GM10266 (cell line): Measurements from ENCODE around the gene CNN3.

Experiments used
- DNase-seq: peaks from one replicate; pipeline ENCODE4 v3.0.0; 2012; ENCODE audit errors: extremely low spot score
- TF ChIP-seq, protein P1 (sequence below): IDR thresholded peaks from 2 replicates; pipeline ENCODE4 v1.5.1; 2012; ENCODE audit warnings: mild to moderate bottlenecking, low read depth; ENCODE audit not compliant: control insufficient read depth, insufficient read depth; ENCODE audit errors: missing control alignments

CNN3 gene

DNA sequence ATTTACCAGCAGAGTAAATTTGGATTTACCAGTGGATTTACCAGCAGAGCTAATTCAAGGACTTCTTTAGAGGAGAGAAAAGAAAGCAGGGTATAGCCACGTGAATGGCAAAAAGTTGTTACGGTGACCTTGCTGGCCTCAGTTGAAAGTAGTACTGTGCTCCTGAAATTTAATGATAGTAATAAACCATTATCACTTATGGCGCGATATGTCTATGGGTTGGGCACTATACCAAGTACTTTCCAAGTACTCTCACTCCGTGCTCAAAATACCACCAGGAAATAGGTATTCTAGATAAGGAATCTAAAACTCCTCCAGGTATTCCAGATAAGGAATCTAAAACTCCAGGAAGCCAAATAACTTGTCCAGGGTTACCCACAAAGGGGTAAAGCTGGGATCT is 70.9 kb downstream of the CNN3 start:
- no peak for DNase-seq
- TF ChIP-seq, protein P1, sequence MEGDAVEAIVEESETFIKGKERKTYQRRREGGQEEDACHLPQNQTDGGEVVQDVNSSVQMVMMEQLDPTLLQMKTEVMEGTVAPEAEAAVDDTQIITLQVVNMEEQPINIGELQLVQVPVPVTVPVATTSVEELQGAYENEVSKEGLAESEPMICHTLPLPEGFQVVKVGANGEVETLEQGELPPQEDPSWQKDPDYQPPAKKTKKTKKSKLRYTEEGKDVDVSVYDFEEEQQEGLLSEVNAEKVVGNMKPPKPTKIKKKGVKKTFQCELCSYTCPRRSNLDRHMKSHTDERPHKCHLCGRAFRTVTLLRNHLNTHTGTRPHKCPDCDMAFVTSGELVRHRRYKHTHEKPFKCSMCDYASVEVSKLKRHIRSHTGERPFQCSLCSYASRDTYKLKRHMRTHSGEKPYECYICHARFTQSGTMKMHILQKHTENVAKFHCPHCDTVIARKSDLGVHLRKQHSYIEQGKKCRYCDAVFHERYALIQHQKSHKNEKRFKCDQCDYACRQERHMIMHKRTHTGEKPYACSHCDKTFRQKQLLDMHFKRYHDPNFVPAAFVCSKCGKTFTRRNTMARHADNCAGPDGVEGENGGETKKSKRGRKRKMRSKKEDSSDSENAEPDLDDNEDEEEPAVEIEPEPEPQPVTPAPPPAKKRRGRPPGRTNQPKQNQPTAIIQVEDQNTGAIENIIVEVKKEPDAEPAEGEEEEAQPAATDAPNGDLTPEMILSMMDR: no peak

DNA sequence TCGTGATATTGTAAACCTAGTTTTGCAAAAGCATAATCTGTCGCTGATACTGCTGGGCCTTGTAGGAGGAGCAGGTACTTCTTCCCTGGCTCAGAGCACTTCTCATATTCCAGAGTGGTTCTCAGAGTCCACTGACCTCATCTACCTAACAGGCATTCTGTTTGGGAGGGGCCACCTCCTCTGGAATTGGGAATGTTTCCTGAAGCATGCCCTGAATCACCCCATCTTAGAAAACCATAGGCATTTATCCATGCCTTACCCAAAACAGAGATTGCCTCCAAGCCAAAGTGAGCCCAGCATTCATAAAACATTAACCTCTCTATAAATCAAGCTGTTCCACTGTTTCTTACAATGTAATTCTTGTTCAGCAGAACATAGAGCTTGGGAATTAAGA is 71.6 kb downstream of the CNN3 start:
- TF ChIP-seq, protein P1: no peak
- no peak for DNase-seq

DNA sequence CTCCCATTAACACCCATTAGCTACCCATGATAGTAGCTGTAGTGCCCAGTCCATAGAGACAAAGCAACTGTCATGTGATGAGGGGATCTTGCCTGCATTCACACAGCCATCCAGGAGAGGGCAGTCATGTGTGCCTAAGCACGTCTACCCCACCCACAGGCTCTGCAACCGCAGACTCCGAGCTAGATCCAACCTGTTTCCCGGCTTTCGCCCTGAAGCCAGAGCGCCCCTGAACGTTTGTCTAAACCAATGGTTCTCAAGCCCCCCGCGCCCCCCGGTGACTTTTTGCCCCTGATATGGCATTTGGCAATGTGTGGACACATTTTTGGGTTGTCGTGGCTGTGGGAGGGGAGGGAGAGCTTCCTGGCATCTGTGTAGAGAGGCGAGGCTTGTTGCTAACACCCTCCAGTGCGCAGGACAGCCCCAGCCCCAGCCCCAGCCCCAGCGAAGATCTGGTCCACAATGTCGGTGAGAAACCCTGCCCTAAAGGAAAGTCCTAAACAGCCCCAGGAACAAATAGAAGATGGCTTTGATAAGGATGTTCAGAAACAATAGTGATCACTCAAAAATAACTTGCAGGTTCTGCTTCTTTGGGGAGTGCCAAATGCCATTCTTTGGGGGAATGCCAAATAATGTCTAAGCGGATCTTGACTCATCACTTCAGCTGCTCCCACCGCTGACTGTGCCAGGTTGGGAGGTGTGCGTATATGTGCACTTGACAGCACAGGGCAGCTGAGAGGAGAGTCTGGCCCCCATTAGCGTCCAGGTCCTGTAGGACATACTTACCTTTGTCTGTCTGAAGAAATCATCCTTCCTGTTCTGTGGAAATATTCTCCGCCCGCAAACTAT is 72.2 kb downstream of the CNN3 start:
- TF ChIP-seq, protein P1: peak; percentile 84
- peak; percentile 83 for DNase-seq

DNA sequence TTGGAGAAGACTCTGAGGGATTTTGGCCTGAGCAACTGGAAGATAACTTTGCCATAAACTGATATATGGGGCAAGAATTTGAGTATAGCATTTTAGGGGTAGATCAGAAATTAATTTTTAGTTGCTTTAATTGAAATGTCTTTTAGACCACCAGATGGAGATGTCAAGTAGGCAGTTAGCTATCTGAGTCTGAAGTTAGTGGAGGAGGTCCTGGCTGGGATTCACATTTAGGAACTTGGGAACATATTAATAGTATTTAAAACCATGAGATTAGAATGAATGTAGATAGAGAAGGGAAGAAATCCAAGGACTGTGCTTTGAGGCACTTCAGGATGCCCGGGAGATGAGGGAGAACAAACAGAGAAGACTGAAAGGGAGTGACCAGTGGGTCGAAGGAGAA is 74.1 kb downstream of the CNN3 start:
- DNase-seq: no peak
- TF ChIP-seq, protein P1: no peak

DNA sequence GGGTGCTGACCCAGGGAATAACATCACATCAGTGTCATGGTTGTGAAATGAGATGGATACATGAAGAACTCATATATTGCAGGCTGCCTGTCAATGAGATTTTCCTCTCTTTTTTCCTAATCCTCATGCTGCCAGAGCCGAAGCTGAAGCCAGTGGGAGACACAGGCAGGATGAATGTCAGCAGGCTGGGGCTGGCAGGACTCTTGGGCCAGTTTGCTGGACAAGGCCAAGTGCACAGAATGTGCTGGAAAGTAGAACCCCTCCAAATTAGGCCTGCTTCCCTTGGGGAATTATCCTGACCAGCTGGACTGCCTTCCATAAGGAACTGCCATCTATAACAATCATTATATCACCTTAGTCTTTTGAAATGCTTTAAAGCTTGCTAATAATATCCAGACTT is 75.3 kb downstream of the CNN3 start:
- no peak for DNase-seq
- TF ChIP-seq, protein P1: no peak
